Endothelial cell of umbilical vein (primary cell): ENCODE measurements around the gene RRP36. TPM values are rescaled to one million over a fixed set of nuclear protein-coding genes. Genes with fewer than 3 reads are reported as not detected.

Experiments used
- BruUV-seq: library from RNA; stranded (reverse); fragments of 400-500 nt; replicated peaks from 2 replicates; lab custom pipeline; 2021; lab: Mats Ljungman, UMichigan
- CTCF ChIA-PET: fragments of 300-600, 350-600 bp; sonication (Branson Sonifier 250); formaldehyde crosslinking; loops from one replicate; lab custom pipeline; 2021; ENCODE audit warnings: antibody characterized with exemption, inconsistent platforms; lab: Charles Lee
- POLR2A ChIA-PET: fragments of 300-600, 350-600 bp; sonication (Branson Sonifier 250); formaldehyde crosslinking; loops from one replicate; lab custom pipeline; 2021; ENCODE audit warnings: antibody characterized with exemption, inconsistent platforms; lab: Charles Lee
- DNase-seq: peaks from one replicate; pipeline ENCODE4 v3.0.0-alpha.2; 2011; ENCODE audit warnings: low read depth, low spot score
- FAIRE-seq: peaks from 2 replicates; lab custom pipeline; 2011; peaks lifted over from hg19 to GRCh38; lab: Jason Lieb, UNC
- H2AFZ ChIP-seq: 2 replicates; pipeline ENCODE4 v1.6.0; 2012; ENCODE audit warnings: low read depth, low read length, control low read depth, inconsistent platforms
- H3K27ac ChIP-seq: 2 replicates; pipeline ENCODE4 v1.5.1; 2011; ENCODE audit warnings: low read depth, mild to moderate bottlenecking, control low read depth, low read length, moderate library complexity; ENCODE audit not compliant: insufficient read depth
- H3K27me3 ChIP-seq, 2 experiments: 2 replicates each; pipeline versions ENCODE4 v1.6.0 to v1.6.1; 2011; ENCODE audit warnings: low read length in 2 of 2, mixed read lengths in 1 of 2; ENCODE audit not compliant: control insufficient read depth in 2 of 2, insufficient read depth in 2 of 2
- H3K36me3 ChIP-seq, 2 experiments: 2 replicates in 1 of 2; 3 replicates in 1 of 2; pipeline ENCODE4 v1.5.1; 2011; ENCODE audit warnings: low read length in 2 of 2, mild to moderate bottlenecking in 1 of 2, moderate library complexity in 1 of 2; ENCODE audit not compliant: control insufficient read depth in 2 of 2, insufficient read depth in 2 of 2; ENCODE audit errors: extremely low read depth in 1 of 2
- H3K4me1 ChIP-seq: 3 replicates; pipeline ENCODE4 v1.5.1; 2011; ENCODE audit warnings: mild to moderate bottlenecking, low read length; ENCODE audit not compliant: control insufficient read depth, insufficient read depth; ENCODE audit errors: extremely low read depth
- H3K4me2 ChIP-seq: 2 replicates; pipeline ENCODE4 v1.6.1; 2011; ENCODE audit warnings: low read length, control low read depth, mixed read lengths; ENCODE audit not compliant: insufficient read depth
- H3K4me3 ChIP-seq, 3 experiments: fragments of 200-600 bp in 1 of 3; sonication (generic), shearing (Covaris generic) in 1 of 3; replicated peaks in 1 of 3; 2 replicates each; pipeline ENCODE4 v1.5.1; 2011 to 2016; ENCODE audit warnings: control low read depth in 3 of 3, low read length in 3 of 3, mild to moderate bottlenecking in 2 of 3, inconsistent platforms in 1 of 3, low read depth in 1 of 3, moderate library complexity in 1 of 3; ENCODE audit not compliant: insufficient read depth in 1 of 3
- H3K79me2 ChIP-seq: 2 replicates; pipeline ENCODE4 v1.6.0; 2012; ENCODE audit warnings: low read length, inconsistent platforms; ENCODE audit not compliant: control insufficient read depth, insufficient read depth
- H3K9ac ChIP-seq: replicated peaks from 2 replicates; pipeline ENCODE3; 2011; ENCODE audit warnings: low read length, control low read depth; ENCODE audit not compliant: insufficient read depth; ENCODE audit errors: extremely low read depth
- H3K9me1 ChIP-seq: replicated peaks from 3 replicates; pipeline ENCODE4 v1.6.0; 2011; ENCODE audit warnings: mild to moderate bottlenecking, low read length; ENCODE audit not compliant: control insufficient read depth, insufficient read depth; ENCODE audit errors: extremely low read depth
- H3K9me3 ChIP-seq: replicated peaks from 2 replicates; pipeline ENCODE4 v1.5.1; 2012; ENCODE audit warnings: low read length, inconsistent platforms; ENCODE audit not compliant: control insufficient read depth, insufficient read depth
- H4K20me1 ChIP-seq: replicated peaks from 2 replicates; pipeline ENCODE3; 2011; ENCODE audit warnings: mild to moderate bottlenecking, low read length; ENCODE audit not compliant: control insufficient read depth, insufficient read depth; ENCODE audit errors: extremely low read depth
- CTCF ChIP-seq, 2 donors: IDR thresholded peaks; 1 replicate in 1 of 2; 2 replicates in 1 of 2; pipeline ENCODE4 v1.5.1; 2011; ENCODE audit warnings: low read length in 2 of 2, mild to moderate bottlenecking in 2 of 2, moderate library complexity in 2 of 2, control low read depth in 1 of 2, inconsistent platforms in 1 of 2, low read depth in 1 of 2; ENCODE audit not compliant: insufficient read depth in 1 of 2; ENCODE audit errors: extremely low read depth in 1 of 2
- EZH2 ChIP-seq: IDR thresholded peaks from 2 replicates; pipeline ENCODE4 v1.6.1; 2012; ENCODE audit warnings: borderline replicate concordance, low read depth, mild to moderate bottlenecking, moderate library complexity, low read length, inconsistent platforms; ENCODE audit not compliant: severe bottlenecking
- FOS ChIP-seq: IDR thresholded peaks from 2 replicates; pipeline ENCODE4 v1.6.1; 2011; ENCODE audit warnings: mild to moderate bottlenecking, low read length, moderate library complexity, borderline replicate concordance; ENCODE audit not compliant: insufficient read depth
- GATA2 ChIP-seq: IDR thresholded peaks from 2 replicates; pipeline ENCODE4 v1.7.0; 2011; ENCODE audit warnings: low read depth, mild to moderate bottlenecking, moderate library complexity, mixed read lengths, low read length; ENCODE audit not compliant: insufficient read length, insufficient read depth
- JUN ChIP-seq: IDR thresholded peaks from 2 replicates; pipeline ENCODE4 v1.6.1; 2011; ENCODE audit warnings: borderline replicate concordance, low read depth; ENCODE audit not compliant: insufficient read length, insufficient read depth
- MYC ChIP-seq: IDR thresholded peaks from one replicate; pipeline ENCODE4 v1.6.1; 2011; ENCODE audit warnings: mild to moderate bottlenecking, low read depth, low read length
- POLR2A ChIP-seq: IDR thresholded peaks from 2 replicates; pipeline ENCODE4 v1.6.1; 2012; ENCODE audit warnings: low read depth, mild to moderate bottlenecking, control low read depth, low read length
- POLR2AphosphoS5 ChIP-seq: IDR thresholded peaks from 2 replicates; pipeline ENCODE4 v1.6.1; 2012; ENCODE audit warnings: low read depth, mild to moderate bottlenecking, control low read depth, low read length, moderate library complexity; ENCODE audit not compliant: insufficient read depth
- dilution Hi-C: fragments of 300-500 bp; cut with MboI; formaldehyde crosslinking; loops from one replicate; pipeline ENCODE4 v1.15.0; 2019; ENCODE audit warnings: low sequenced_read_pairs; ENCODE audit not compliant: extremely low pct_ligation_motif_present
- intact Hi-C: fragments of 100-400 bp; cut with micrococcal nuclease; formaldehyde crosslinking; loops from one replicate; pipeline ENCODE4 v1.10.0; 2022
- polyA plus RNA-seq, 4 experiments: library from polyadenylated mRNA; depleted of rRNA in 3 of 4; stranded (reverse) in 3 of 4; unstranded in 1 of 4; fragments of >200 nt; gene quantifications; 2 replicates each; pipeline versions ENCODE4 v1.2.1 to v1.2.3, GENCODE V29; 2011 to 2012; ENCODE audit warnings: missing spikeins in 1 of 4
- total RNA-seq: library from RNA; stranded (reverse); gene quantifications from 2 replicates; pipeline ENCODE4 v1.2.3, GENCODE V29; 2021
- TF ChIP-seq, protein P1 (sequence below): IDR thresholded peaks from 2 replicates; pipeline ENCODE4 v1.6.1; 2011; ENCODE audit not compliant: insufficient read depth, insufficient read length

Gene RRP36
- total and polyA plus RNA-seq, 2 donors (not counting 3 experiments of a cell fraction or from before 2014, with no cell fraction given) = 40.2 to 103 TPM

GRCh38 chr6:43033496-43034189 lies 12.2 kb downstream of the RRP36 start:
- H4K20me1 ChIP-seq = no peaks in the 10 kb centered on the region
- CTCF ChIA-PET = interaction anchor here (2.1 to 2.9 kb wide), 2 partner anchors 11 to 110 kb away, joined by 8 to 11 read pairs; partner anchors contain the start of gene RRP36
- TF ChIP-seq, protein P1, sequence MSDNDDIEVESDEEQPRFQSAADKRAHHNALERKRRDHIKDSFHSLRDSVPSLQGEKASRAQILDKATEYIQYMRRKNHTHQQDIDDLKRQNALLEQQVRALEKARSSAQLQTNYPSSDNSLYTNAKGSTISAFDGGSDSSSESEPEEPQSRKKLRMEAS = no peak
- TF ChIP-seq MYC (no peak), POLR2A (no peak), JUN (no peak)
- no peak overlapping the region for H3K4me3 ChIP-seq
- H3K27ac ChIP-seq = no peak overlapping the region
- H3K4me2 ChIP-seq = no peak overlapping the region
- no peak overlapping the region for H3K9ac ChIP-seq
- no TSS peak for BruUV-seq
- no peaks in the 10 kb centered on the region for H3K4me1 ChIP-seq
- FAIRE-seq (no peak), DNase-seq (no peak)
- no peaks in the 10 kb centered on the region for H3K9me3 ChIP-seq
- POLR2A ChIA-PET = interaction anchor here (0.9 kb wide), 1 partner anchor 11 kb away, joined by 3 read pairs; no protein-coding TSS in a partner anchor
- H3K27me3 ChIP-seq = no peaks in the 10 kb centered on the region
- no peaks in the 10 kb centered on the region for H3K79me2 ChIP-seq
- peaks cover 11 to 38% of the 10 kb centered on the region in 2 experiments for H3K36me3 ChIP-seq
- H2AFZ ChIP-seq = no peak overlapping the region
- dilution Hi-C loops (no loop called here), intact Hi-C loops (no loop called here)
- H3K9me1 ChIP-seq = no peaks in the 10 kb centered on the region

GRCh38 chr6:43034190-43034525 lies 12.7 kb downstream of the RRP36 start:
- intact Hi-C loops (no loop called here), dilution Hi-C loops (no loop called here)
- H3K79me2 ChIP-seq = no peaks in the 10 kb centered on the region
- no peak overlapping the region for H2AFZ ChIP-seq
- FAIRE-seq (no peak), DNase-seq (no peak)
- ChIA-PET POLR2A (no interaction called here), CTCF (interaction anchor here (2.9 kb wide), 1 partner anchor 110 kb away, joined by 8 read pairs; no protein-coding TSS in a partner anchor)
- peaks cover 6 to 38% of the 10 kb centered on the region in 2 experiments for H3K36me3 ChIP-seq
- BruUV-seq = no TSS peak
- no peak overlapping the region for H3K4me3 ChIP-seq
- no peak overlapping the region for H3K27ac ChIP-seq
- no peaks in the 10 kb centered on the region for H3K4me1 ChIP-seq
- H3K4me2 ChIP-seq = no peak overlapping the region
- no peaks in the 10 kb centered on the region for H4K20me1 ChIP-seq
- H3K9me1 ChIP-seq = no peaks in the 10 kb centered on the region
- no peaks in the 10 kb centered on the region for H3K27me3 ChIP-seq
- no peaks in the 10 kb centered on the region for H3K9me3 ChIP-seq
- H3K9ac ChIP-seq = no peak overlapping the region
- TF ChIP-seq CTCF (IDR thresholded peaks at IDR 0.05; ENCODE audit: extremely low read depth in 1 of 2, insufficient read depth in 1 of 2, low read depth in 1 of 2, low read length in 2 of 2) (no peak), GATA2 (no peak), POLR2A (no peak), EZH2 (no peak), JUN (no peak), MYC (no peak), POLR2AphosphoS5 (no peak), FOS (no peak)
- TF ChIP-seq, protein P1 = no peak
